GM12878 (cell line): ENCODE data around the gene SNX30. TPM values are rescaled to one million over a fixed set of nuclear protein-coding genes. Genes with fewer than 3 reads are reported as not detected.
A peak's percentile ranks its signal among the peaks of the same experiment; 100 is the strongest.

Source experiments
- BHLHE40 ChIP-seq, 2 experiments: fragments of 450-650 bp in 1 of 2; IDR thresholded peaks; 2 replicates each; pipeline ENCODE4 v1.6.1; 2011 to 2017; ENCODE audit warnings: low read depth in 2 of 2, borderline replicate concordance in 1 of 2, improper control_type of control experiment in 1 of 2, low read length in 1 of 2, mild to moderate bottlenecking in 1 of 2
- HCFC1 ChIP-seq: fragments of 150-350 bp; IDR thresholded peaks from 2 replicates; pipeline ENCODE4 v1.6.1; 2014; ENCODE audit warnings: low read length
- IKZF1 ChIP-seq: fragments of 450-650 bp; conservative IDR thresholded peaks from 2 replicates; pipeline ENCODE4 v1.6.1; 2017; ENCODE audit warnings: antibody characterized with exemption, mild to moderate bottlenecking
- JUNB ChIP-seq: IDR thresholded peaks from 2 replicates; pipeline ENCODE4 v1.6.1; 2016; ENCODE audit warnings: antibody characterized with exemption, mild to moderate bottlenecking
- MYC ChIP-seq: IDR thresholded peaks from 2 replicates; pipeline ENCODE4 v1.6.1; 2011; ENCODE audit warnings: mild to moderate bottlenecking, low read length, moderate library complexity, inconsistent platforms; ENCODE audit not compliant: insufficient read depth, insufficient replicate concordance, insufficient read length, severe bottlenecking
- PAX8 ChIP-seq: fragments of 450-650 bp; IDR thresholded peaks from 2 replicates; pipeline ENCODE4 v1.6.1; 2017; ENCODE audit warnings: mild to moderate bottlenecking, moderate library complexity
- RAD51 ChIP-seq: fragments of 450-650 bp; IDR thresholded peaks from 2 replicates; pipeline ENCODE4 v1.6.1; 2016; ENCODE audit warnings: moderate library complexity, mild to moderate bottlenecking, inconsistent platforms
- RUNX3 ChIP-seq: IDR thresholded peaks from 2 replicates; pipeline ENCODE4 v1.6.1; 2012; ENCODE audit warnings: low read length, inconsistent platforms
- SMC3 ChIP-seq: IDR thresholded peaks from 2 replicates; pipeline ENCODE4 v1.6.1; 2011; ENCODE audit warnings: low read length, improper control_type of control experiment, borderline replicate concordance
- YY1 ChIP-seq: IDR thresholded peaks from 2 replicates; pipeline ENCODE4 v1.6.1; 2011; ENCODE audit warnings: low read depth, mild to moderate bottlenecking, low read length
- polyA plus RNA-seq, 11 experiments: library from polyadenylated mRNA; depleted of rRNA in 4 of 11; unstranded in 6 of 11; stranded (reverse) in 5 of 11; fragments of >200 nt; fragmentation: Nextera tagmentation in 4 of 11; fragmentation: Illumina TruSeq in 1 of 11; extraction: Ambion mirVana in 4 of 11; extraction: Trizol in 1 of 11; gene quantifications; 1 replicate in 1 of 11; 2 replicates in 10 of 11; pipeline versions ENCODE4 v1.2.1 to v1.2.3, GENCODE V29; 2011 to 2016; ENCODE audit warnings: inconsistent platforms in 2 of 11, missing spikeins in 2 of 11, low read depth in 1 of 11
- total RNA-seq, 4 experiments: library from RNA; depleted of rRNA in 3 of 4; stranded (reverse); fragments of >200 nt in 3 of 4; fragmentation: Illumina TruSeq in 1 of 4; extraction: Trizol in 1 of 4; gene quantifications; 2 replicates each; pipeline versions ENCODE4 v1.2.1 to v1.2.3, GENCODE V29; 2013 to 2021
- TF ChIP-seq, protein P1 (sequence below), 3 experiments: IDR thresholded peaks in 2 of 3; conservative IDR thresholded peaks in 1 of 3; 2 replicates each; pipeline ENCODE4 v1.5.1; 2011; ENCODE audit warnings: low read depth in 3 of 3, low read length in 3 of 3, mild to moderate bottlenecking in 3 of 3, control low read depth in 2 of 3, moderate library complexity in 2 of 3, inconsistent platforms in 1 of 3, mixed read lengths in 1 of 3; ENCODE audit not compliant: control insufficient read depth in 2 of 3, insufficient read depth in 1 of 3; ENCODE audit errors: extremely low read depth in 1 of 3
- TF ChIP-seq, protein P2 (sequence below): IDR thresholded peaks from 2 replicates; pipeline ENCODE4 v1.6.1; 2012; ENCODE audit warnings: low read length, inconsistent platforms

SNX30 gene
- total and polyA plus RNA-seq, 10 of the 15 experiments (the other 5 are each of a cell fraction or from before 2014, with no cell fraction given), result 0.53 to 4.0 (median 1.5) TPM

DNA sequence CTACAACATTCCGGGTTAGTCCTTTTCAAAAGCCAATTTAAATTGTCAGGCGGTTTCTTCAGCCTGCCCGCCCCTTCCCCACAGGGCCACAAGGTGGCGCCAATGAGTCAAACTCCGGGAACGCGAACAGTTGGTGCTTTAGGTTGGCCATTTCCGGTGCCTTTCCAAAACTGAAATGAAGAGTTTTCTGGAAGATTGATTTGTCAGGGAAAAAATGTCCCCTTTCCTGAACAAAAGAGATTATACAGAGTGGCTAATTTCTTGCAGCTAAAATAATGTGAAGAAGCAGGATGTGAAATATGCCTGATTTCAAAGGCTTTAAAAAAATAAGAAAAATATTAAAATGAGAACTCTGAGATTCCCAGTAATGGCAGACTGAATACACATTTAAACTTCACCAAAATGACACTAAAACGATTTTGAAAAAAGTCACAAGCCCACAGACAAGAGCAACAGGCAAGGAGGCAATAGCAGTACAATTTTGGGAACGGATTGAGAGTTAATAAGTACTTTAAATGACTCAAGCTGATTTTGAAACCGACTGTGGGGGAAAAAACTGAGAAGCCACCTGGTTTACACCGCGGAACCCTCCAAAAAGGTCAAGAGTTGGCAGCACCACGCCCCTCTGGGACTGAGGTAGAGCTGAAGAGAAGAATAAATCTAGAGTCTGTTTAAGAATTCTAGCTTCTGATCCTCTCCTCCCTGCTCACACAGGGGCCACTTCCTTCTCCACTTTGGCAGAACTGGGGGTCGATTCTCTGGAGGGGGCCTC lies 94.4 kb downstream of the SNX30 start (continued):
- TF ChIP-seq, protein P1, sequence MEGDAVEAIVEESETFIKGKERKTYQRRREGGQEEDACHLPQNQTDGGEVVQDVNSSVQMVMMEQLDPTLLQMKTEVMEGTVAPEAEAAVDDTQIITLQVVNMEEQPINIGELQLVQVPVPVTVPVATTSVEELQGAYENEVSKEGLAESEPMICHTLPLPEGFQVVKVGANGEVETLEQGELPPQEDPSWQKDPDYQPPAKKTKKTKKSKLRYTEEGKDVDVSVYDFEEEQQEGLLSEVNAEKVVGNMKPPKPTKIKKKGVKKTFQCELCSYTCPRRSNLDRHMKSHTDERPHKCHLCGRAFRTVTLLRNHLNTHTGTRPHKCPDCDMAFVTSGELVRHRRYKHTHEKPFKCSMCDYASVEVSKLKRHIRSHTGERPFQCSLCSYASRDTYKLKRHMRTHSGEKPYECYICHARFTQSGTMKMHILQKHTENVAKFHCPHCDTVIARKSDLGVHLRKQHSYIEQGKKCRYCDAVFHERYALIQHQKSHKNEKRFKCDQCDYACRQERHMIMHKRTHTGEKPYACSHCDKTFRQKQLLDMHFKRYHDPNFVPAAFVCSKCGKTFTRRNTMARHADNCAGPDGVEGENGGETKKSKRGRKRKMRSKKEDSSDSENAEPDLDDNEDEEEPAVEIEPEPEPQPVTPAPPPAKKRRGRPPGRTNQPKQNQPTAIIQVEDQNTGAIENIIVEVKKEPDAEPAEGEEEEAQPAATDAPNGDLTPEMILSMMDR (IDR thresholded peaks at IDR 0.05 in 2 of 3, conservative IDR thresholded peaks at IDR 0.05 in 1 of 3; ENCODE audit: control insufficient read depth in 2 of 3, extremely low read depth in 1 of 3, insufficient read depth in 1 of 3, low read depth in 3 of 3, low read length in 3 of 3), result peak; percentile 91 to 98 (median 95)
- TF ChIP-seq IKZF1, result peak; percentile 29; the same call in 1 of the 2 replicates
- TF ChIP-seq, protein P2, sequence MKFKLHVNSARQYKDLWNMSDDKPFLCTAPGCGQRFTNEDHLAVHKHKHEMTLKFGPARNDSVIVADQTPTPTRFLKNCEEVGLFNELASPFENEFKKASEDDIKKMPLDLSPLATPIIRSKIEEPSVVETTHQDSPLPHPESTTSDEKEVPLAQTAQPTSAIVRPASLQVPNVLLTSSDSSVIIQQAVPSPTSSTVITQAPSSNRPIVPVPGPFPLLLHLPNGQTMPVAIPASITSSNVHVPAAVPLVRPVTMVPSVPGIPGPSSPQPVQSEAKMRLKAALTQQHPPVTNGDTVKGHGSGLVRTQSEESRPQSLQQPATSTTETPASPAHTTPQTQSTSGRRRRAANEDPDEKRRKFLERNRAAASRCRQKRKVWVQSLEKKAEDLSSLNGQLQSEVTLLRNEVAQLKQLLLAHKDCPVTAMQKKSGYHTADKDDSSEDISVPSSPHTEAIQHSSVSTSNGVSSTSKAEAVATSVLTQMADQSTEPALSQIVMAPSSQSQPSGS, result peak; percentile 37; the same call in 1 of the 2 replicates
- TF ChIP-seq SMC3, result peak; percentile 97
- TF ChIP-seq PAX8, result no peak
- TF ChIP-seq RAD51, result peak; percentile 17; the same call in 1 of the 2 replicates
- TF ChIP-seq MYC, result no peak
- peak; percentile 86 for TF ChIP-seq YY1
- TF ChIP-seq HCFC1, result no peak
- no peak for TF ChIP-seq JUNB
- peak; percentile 40 for TF ChIP-seq RUNX3
- TF ChIP-seq BHLHE40 (IDR thresholded peaks at IDR 0.05; ENCODE audit: borderline replicate concordance in 1 of 2, low read depth in 2 of 2, low read length in 1 of 2), result peak in 1 of 2 experiments; percentile 47; a peak in 1 of 4 replicates
